GM19372 (cell line): Measurements from ENCODE around the gene DDX39A.
"Not testable (repeated sequence)": the region's sequence is repeated elsewhere in the genome, so short reads cannot be mapped to it uniquely, and the experiment has no call there.

Experiments
- ATAC-seq: cut with Tn5 transposase; IDR thresholded peaks from one replicate; pipeline ENCODE4 v1.9.1; 2021; ENCODE audit warnings: mild to moderate bottlenecking, low read depth, moderate library complexity; ENCODE audit not compliant: unreplicated experiment

Gene DDX39A

GRCh38 chr19:14395262-14395661 is 23.9 kb downstream of the DDX39A start:
- no peak for ATAC-seq

- ATAC-seq, result no peak
Measured at GRCh38 chr19:14394167-14394566, 25.0 kb downstream of the DDX39A start.

GRCh38 chr19:14393329-14393728 is 25.8 kb downstream of the DDX39A start:
- ATAC-seq, result no peak

- ATAC-seq, result no peak
Measured at GRCh38 chr19:14391156-14391821, 27.9 kb downstream of the DDX39A start.

GRCh38 chr19:14390548-14390947 is 28.6 kb downstream of the DDX39A start:
- no peak for ATAC-seq

- ATAC-seq, result no peak
Measured at GRCh38 chr19:14385492-14385891, 33.6 kb downstream of the DDX39A start.

GRCh38 chr19:14383661-14384555 is 35.2 kb downstream of the DDX39A start:
- no peak for ATAC-seq

GRCh38 chr19:14381689-14382474 is 37.3 kb downstream of the DDX39A start:
- ATAC-seq, result no peak

- ATAC-seq, result no peak
Measured at GRCh38 chr19:14379294-14380065, 39.7 kb downstream of the DDX39A start.

- ATAC-seq, result no peak
Measured at GRCh38 chr19:14378890-14379289, 40.3 kb downstream of the DDX39A start.

GRCh38 chr19:14377883-14378328 is 41.2 kb downstream of the DDX39A start:
- no peak for ATAC-seq

GRCh38 chr19:14375582-14376291 is 43.4 kb downstream of the DDX39A start:
- ATAC-seq, result no peak

- no peak for ATAC-seq
Measured at GRCh38 chr19:14375055-14375581, 44.0 kb downstream of the DDX39A start.

GRCh38 chr19:14374313-14374712 is 44.8 kb downstream of the DDX39A start:
- not testable (repeated sequence) for ATAC-seq

GRCh38 chr19:14372384-14373077 is 46.6 kb downstream of the DDX39A start:
- not testable (repeated sequence) for ATAC-seq

- no peak for ATAC-seq
Measured at GRCh38 chr19:14371301-14371821, 47.8 kb downstream of the DDX39A start.

GRCh38 chr19:14370940-14371280 is 48.2 kb downstream of the DDX39A start:
- no peak for ATAC-seq

GRCh38 chr19:14370169-14370939 is 48.8 kb downstream of the DDX39A start:
- ATAC-seq, result no peak
